ENCODE measurements around the gene DGCR8.

Gene DGCR8

DNA sequence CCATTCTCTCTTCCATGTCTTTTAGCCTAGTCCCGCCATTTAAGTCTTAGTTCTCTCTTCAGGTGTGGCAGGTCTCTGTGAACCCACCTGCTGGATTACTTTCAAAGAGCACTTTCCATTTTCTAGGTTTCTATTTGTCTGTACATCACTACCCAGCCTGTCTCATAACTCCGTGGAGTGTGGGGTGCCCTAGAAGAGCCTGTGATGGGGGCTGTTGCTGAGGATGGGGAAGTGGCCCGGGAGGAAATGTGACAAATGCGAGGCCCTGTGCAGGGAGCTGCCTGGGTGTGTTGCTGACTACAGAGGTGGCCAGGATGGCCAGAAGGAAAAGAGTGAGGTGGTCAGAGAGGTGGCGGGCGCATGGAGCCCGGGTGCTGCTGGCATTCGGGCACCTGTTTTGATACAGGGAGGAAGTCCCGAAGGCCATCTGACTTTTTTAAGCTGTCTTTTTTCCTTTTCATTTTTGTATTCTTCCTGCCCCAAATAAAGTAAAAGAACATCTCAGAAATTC, 10.7 kb downstream of the DGCR8 start:
- DNase-seq = no peak

DNA sequence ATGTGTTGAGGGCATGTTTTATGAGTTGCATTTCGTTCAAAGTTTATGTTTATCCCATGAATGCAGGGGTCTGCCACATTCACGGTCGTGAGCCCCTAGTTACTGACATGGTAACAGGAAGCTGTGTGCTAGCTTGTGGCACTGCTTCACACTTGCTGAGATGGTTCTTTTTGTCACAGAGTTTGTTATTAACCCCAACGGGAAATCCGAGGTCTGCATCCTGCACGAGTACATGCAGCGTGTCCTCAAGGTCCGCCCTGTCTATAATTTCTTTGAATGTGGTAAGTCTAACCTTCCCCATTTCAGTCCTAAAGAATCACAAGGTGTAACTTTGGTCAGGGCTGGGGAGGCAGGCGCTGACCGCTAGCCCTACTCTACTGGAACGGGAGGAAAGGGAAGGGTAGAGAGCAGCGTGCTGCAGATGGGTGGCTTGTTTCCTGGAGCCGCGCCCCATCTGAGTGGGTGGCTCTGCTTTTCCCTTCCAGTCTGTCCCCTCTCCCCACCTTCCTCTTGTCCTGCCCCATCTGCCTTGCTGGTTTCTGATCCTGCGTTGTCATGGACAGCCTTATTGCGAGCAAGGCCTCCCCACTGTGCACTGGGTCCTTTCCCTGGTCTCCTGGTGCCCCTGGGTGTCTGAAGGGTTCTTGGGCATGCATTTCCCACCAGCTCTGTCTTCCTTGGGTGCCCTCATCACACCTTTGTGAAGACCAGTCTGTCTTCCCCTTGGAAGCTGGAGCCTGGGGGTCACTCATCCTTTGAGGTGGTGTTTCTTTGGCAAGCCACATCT, 11.8 kb downstream of the DGCR8 start:
- DNase-seq = no peak

DNA sequence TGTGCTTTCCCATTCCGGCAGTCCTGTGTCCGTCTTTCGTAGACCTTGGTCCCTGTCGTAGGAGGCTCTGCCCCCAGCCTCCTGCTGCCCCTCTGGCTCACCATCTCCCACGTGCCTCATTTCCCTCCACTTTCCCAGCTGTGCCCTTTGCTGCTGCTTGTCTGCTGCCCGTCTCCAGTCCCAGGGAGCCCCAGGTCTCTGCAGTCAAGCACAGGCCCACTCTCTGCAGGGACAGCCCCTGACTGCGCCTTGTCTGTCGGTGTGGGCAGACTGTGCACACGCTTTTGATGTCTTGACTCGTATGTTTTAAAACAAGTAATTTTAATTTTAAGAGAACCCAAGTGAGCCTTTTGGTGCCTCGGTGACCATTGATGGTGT, 12.4 kb downstream of the DGCR8 start:
- no peak for DNase-seq

- DNase-seq = peak in 7 of 14 donors; percentile 34 to 96 (median 57)
Measured at GRCh38 chr22:20093418-20094196, 13.6 kb downstream of the DGCR8 start.

DNA sequence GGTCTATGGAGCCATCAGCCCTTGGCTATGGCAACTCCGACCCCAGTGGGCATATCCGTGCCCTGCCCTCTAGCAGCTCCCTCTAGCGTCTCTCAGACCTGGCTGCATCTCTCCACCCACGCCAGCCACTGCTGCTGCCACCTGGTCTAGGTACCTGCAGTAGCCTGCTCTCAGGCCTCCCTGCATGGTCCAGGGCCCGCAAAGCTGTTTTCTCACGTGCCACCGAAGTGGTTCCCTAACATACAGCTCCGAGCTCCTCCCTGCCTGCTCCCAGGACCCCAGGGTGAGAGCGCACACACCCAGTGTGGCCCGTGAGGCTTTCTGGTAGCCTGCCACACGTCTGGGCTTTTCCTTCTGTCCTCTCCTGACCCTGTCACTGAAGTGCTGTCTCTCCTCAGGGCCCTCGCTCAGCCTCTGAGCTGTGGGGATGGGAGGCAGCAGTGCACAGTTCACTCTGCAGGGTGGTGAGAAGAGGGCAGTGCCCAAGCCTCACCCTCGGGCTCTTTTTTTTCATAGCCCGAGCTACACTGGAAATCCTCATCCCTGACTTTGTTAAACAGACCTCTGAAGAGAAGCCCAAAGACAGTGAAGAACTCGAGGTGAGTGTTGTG, 14.3 kb downstream of the DGCR8 start:
- DNase-seq = no peak

DNA sequence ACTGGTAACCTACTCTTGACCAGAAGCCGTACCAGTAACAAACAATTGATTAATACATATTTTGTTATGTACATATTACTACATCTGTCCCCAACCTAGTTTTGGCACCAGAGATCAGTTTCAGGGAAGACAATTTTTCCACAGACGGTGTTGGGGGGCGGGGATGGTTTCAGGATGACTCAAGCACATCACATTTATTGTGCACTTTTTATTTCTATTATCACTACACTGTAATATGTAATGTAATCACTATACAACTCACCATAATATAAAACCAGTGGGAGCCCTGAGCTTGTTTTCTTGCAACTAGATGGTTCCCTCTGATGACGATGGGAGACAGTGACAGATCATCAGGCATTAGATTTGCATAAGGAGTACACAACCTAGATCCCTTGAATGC, 15.5 kb downstream of the DGCR8 start:
- DNase-seq = no peak

DNA sequence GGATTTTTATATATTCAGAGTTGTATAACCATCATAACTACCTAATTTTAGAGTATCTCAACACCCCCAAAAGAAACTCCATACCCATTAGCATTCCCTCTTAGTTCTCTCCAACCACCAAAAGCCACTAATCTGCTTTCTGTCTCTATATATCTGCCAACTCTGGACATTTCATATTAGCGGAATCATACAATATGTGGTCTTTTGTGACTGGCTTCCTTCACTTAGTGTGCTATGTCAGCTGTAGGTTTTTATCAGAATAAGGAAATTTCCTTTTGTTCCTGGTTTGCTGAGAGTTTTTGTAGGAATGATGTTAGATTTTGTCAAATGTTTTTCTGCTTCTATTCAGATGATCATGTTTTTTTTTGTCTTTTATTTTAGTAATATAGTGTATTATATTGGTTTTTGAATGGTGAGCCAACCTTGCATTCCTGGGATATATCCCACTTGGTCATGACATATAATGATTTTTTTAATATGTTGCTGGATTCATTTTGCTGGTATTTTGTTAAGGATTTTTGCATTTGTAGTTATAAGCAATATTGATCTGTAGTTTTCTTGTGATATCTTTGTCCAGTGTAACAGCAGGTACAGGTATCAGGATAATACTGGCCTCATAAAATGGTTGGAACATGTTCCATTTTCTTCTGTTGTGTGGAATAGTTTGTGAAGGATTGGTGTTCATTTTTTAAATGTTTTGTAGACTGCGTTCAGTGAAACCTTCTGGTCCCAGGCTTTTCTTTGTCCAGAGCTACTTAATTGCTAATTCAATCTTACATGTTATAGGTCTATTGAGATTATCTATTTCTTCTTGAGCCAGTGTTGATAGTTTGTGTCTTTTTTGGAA, 16.8 kb downstream of the DGCR8 start:
- no peak for DNase-seq

- DNase-seq = no peak
Measured at GRCh38 chr22:20099099-20099711, 19.2 kb downstream of the DGCR8 start.

- no peak for DNase-seq
Measured at GRCh38 chr22:20101638-20102037, 21.6 kb downstream of the DGCR8 start.

DNA sequence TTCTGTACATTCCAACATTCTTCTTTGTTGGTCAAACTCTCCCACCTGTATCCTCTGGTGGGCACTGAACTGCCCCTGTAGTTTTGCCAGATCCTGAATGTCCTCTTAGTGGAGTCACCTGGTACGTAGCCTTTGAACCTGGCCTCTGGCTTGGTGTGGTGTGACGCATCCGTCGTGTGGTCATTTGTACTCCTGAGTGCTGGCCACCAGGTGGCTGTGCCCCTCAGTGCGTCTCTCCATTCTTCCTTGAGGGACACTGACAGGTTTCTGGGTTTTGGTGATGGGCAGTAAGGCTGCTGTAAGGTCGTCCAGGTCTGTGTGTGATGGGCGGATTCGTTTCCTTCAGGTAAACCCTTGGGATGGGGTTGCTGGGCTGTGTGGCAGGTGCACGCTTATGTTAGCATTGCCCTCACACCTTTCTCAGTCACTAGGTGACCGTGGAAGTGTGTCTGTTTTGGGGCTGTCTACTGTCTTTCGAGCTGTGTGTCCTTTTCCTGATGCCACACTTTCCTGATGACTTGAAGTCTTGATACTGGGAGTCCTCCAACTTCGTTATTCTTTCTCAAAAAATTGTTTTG, 22.3 kb downstream of the DGCR8 start:
- DNase-seq = no peak

- no peak for DNase-seq
Measured at GRCh38 chr22:20105456-20106204, 25.6 kb downstream of the DGCR8 start.

GRCh38 chr22:20106205-20106848, 26.3 kb downstream of the DGCR8 start:
- DNase-seq = no peak

- DNase-seq = no peak
Measured at GRCh38 chr22:20106849-20107237, 26.8 kb downstream of the DGCR8 start.

DNA sequence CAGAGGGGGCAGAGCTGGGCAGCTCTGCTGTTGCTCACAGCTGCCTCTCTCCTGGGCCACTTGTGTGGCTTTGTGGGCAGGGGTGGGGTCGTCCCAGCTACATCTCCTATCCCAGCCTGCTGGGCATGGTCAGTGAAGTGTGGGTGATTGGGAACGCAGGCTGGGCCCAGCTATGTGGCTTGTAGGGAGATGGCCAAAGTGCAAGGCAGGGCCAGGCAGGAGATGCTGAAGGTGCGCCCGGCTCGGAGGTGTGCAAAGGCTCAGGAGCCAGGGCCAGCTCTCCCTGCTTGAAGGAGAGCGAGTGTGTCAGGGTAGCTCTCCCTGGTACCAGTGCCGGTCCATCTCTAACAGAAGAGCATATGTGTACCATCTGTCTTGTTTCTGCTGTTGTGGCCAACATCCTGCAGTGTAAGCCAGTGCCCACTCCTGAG, 27.4 kb downstream of the DGCR8 start:
- DNase-seq = peak in 1 of 14 donors; percentile 66

- DNase-seq = no peak
Measured at GRCh38 chr22:20107951-20108756, 28.1 kb downstream of the DGCR8 start.

DNA sequence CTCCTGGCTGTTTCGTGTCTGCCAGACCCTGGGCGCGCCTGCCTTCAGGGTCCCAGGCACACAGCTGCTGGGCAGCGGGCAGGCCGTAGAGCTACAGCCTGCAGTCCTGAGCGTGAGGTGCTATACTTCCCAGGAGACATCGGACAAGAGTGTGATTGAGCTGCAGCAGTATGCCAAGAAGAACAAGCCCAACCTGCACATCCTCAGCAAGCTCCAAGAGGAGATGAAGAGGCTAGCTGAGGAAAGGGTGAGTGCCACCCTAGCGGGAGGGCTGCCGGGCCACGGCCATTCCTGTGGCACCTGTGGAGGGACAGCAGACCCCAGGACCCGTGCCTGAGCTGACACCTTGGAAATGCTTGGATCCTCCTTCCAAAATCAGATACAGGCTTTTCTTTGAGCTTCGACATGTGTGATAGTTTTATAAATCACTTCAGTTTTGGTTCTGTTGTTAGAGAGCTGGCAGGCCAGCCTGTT, 28.8 kb downstream of the DGCR8 start:
- DNase-seq = no peak

DNA sequence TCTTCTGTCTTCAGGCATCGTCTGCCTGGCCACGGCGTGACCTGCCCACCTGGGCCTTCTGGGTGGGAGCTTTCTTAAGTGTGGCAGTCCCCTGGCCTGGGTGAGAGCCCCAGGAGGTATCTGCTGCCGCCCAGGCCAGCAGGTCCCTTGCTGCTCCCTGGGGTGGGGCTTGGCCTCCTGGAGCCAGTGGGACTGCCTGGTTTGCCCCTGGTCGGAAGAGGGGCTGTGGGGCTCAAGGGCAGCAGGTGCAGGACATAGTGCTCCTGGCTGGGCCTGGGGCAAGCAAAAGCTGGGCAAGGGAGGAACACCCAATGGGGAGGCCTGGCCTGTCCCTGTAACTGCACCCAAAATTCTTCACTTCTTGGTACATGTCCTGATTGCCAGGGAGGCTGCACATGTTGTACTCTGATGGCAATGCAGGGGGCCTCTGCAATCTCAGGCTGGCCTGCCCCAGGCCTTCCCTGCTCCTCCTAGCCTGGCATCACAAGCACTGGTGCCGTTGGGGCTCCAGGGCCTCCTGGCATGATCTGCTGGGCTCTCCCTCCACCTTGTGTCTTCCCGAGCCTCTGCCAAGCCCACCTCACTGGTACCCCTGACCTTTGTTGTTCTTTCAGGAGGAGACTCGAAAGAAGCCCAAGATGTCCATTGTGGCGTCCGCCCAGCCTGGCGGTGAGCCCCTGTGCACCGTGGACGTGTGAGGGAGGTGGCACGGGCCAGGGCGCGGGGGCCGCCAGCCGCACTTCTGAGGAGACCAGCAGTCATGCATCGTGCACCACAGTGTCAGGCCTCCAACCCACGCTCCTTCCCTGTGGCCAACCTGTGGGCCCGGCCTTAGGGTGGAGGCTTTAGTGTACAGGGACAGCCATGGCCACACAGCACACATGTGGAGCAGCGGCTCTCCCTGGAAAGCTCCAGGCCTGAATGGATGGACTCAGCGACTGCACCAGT, 29.6 kb downstream of the DGCR8 start:
- no peak for DNase-seq

Data from C1 segment of cervical spinal cord (tissue), 14 donors.